Left lung (tissue), 10 donors: ENCODE data around the gene MAP3K7CL. TPM values are rescaled to one million over a fixed set of nuclear protein-coding genes. Genes with fewer than 3 reads are reported as not detected.

Experiments
- ATAC-seq: fragments of 200-7000 bp; cut with Tn5 transposase; one replicate; pipeline ENCODE4 v1.9.1; 2020; ENCODE audit warnings: moderate library complexity
- DNase-seq, 4 donors: peaks; one replicate each; pipeline ENCODE4 v3.0.0-alpha.2; 2013 to 2020
- H3K27ac ChIP-seq, 2 donors: fragments of 200-600 bp; sonication (generic) in 1 of 2; one replicate each; pipeline versions ENCODE4 v1.5.0 to v1.8.0; 2020 to 2021
- H3K27me3 ChIP-seq, 2 donors: fragments of 200-600 bp; sonication (generic) in 1 of 2; one replicate each; pipeline versions ENCODE4 v1.5.0 to v1.8.0; 2020 to 2021
- H3K36me3 ChIP-seq, 2 donors: fragments of 200-600 bp; sonication (generic) in 1 of 2; one replicate each; pipeline versions ENCODE4 v1.5.0 to v1.8.0; 2020 to 2021
- H3K4me1 ChIP-seq, 2 donors: fragments of 200-600 bp; one replicate each; pipeline ENCODE4 v1.8.0; 2021
- H3K4me3 ChIP-seq, 2 donors: fragments of 200-600 bp; sonication (generic) in 1 of 2; one replicate each; pipeline versions ENCODE4 v1.5.0 to v1.8.0; 2020 to 2021; ENCODE audit warnings: mild to moderate bottlenecking in 1 of 2
- H3K9me3 ChIP-seq, 2 donors: fragments of 200-600 bp; sonication (generic) in 1 of 2; one replicate each; pipeline versions ENCODE4 v1.5.0 to v1.8.0; 2020 to 2021
- intact Hi-C, 2 donors: fragments of 100-400 bp; cut with DNase I; formaldehyde crosslinking; loops; one replicate each; pipeline versions ENCODE4 v1.11.2 to v1.14.2; 2022
- polyA plus RNA-seq, 6 donors: library from polyadenylated mRNA; unstranded; fragments of 120-200 nt; gene quantifications; one replicate each; pipeline ENCODE4 v1.2.1, GENCODE V29; 2013; ENCODE audit not compliant: insufficient read length in 6 of 6
- total RNA-seq, 2 donors: library from RNA; stranded (reverse); fragmentation: NEBNext Ultra II Directional; extraction: Animal tissue kit (Norgen Biotek cat#: 25700); gene quantifications; one replicate each; pipeline ENCODE4 v1.2.1, GENCODE V29; 2021
- TF ChIP-seq, protein P1 (sequence below), 2 donors: fragments of 200-600 bp; sonication (generic) in 1 of 2; IDR thresholded peaks; one replicate each; pipeline versions ENCODE4 v1.5.0 to v1.8.0; 2021; ENCODE audit warnings: antibody characterized with exemption in 2 of 2
- donor health status: DM: no; HTN: yes; CAD: no.
- donor health status: DM: no; HTN: no; CAD: no.

MAP3K7CL gene
- total and polyA plus RNA-seq, 8 donors: 5.0 to 8.5 (median 6.8) TPM

DNA sequence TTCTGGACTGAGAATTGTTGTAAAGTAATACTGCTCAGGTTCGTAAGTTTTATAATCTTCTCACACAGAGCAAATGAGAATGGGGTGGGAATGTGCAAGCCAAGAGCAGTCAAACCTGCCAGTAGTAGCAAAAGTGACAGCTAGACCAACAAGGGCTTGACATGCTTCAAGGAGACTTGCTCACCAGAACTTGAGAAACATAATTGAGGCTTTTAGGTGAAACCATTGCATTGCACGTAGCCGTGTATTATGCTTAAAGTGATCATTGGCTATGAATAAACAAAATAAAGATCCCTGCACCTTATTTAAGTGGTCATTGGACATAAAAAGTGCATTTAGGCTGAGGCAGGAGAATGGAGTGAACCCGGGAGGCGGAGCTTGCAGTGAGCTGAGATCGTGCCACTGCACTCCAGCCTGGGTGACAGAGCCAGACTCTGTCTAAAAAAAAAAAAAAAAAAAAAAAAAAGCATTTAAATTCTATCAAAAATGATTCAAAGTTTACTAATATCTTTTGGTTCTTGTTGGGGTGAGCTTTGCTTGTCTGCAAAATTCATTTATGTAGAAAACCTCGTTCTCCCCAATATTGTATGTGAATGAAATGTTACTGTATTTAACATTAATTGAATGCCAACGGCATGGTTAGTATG, 45.2 kb upstream of the MAP3K7CL start:
- H3K27me3 ChIP-seq: no peaks in the 10 kb centered on the region
- intact Hi-C loops: loop anchor here in 1 of 2 donors (10.0 kb wide), 1 partner anchor 290 kb away; no protein-coding TSS in a partner anchor
- H3K36me3 ChIP-seq: no peaks in the 10 kb centered on the region
- TF ChIP-seq, protein P1, sequence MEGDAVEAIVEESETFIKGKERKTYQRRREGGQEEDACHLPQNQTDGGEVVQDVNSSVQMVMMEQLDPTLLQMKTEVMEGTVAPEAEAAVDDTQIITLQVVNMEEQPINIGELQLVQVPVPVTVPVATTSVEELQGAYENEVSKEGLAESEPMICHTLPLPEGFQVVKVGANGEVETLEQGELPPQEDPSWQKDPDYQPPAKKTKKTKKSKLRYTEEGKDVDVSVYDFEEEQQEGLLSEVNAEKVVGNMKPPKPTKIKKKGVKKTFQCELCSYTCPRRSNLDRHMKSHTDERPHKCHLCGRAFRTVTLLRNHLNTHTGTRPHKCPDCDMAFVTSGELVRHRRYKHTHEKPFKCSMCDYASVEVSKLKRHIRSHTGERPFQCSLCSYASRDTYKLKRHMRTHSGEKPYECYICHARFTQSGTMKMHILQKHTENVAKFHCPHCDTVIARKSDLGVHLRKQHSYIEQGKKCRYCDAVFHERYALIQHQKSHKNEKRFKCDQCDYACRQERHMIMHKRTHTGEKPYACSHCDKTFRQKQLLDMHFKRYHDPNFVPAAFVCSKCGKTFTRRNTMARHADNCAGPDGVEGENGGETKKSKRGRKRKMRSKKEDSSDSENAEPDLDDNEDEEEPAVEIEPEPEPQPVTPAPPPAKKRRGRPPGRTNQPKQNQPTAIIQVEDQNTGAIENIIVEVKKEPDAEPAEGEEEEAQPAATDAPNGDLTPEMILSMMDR (IDR thresholded peaks at IDR 0.05): no peak
- ATAC-seq (no peak), DNase-seq (no peak)
- no peaks in the 10 kb centered on the region for H3K9me3 ChIP-seq
- H3K4me3 ChIP-seq: no peak overlapping the region
- no peak overlapping the region for H3K27ac ChIP-seq
- H3K4me1 ChIP-seq: peaks cover 5 to 26% of the 10 kb centered on the region in 2 donors

- TF ChIP-seq, protein P1 (IDR thresholded peaks at IDR 0.05): no peak
- no peak for DNase-seq
- Histone ChIP-seq H3K4me3 (no peak overlapping the region), H3K9me3 (no peaks in the 10 kb centered on the region), H3K27ac (no peak overlapping the region), H3K4me1 (peaks cover 0 to 23% of the 10 kb centered on the region in 2 donors), H3K36me3 (no peaks in the 10 kb centered on the region), H3K27me3 (no peaks in the 10 kb centered on the region)
- no peak for ATAC-seq
- intact Hi-C loops: loop anchor here in 1 of 2 donors (5.0 kb wide), 1 partner anchor 281 kb away; no protein-coding TSS in a partner anchor
Measured at GRCh38 chr21:29091033-29091432, 39.4 kb upstream of the MAP3K7CL start.

GRCh38 chr21:29092102-29092959, 38.1 kb upstream of the MAP3K7CL start:
- Histone ChIP-seq H3K9me3 (no peaks in the 10 kb centered on the region), H3K36me3 (no peaks in the 10 kb centered on the region), H3K4me1 (peaks cover 0 to 36% of the 10 kb centered on the region in 2 donors), H3K27ac (peak overlapping the region in 1 of 2 donors; percentile 15), H3K27me3 (no peaks in the 10 kb centered on the region), H3K4me3 (no peak overlapping the region)
- ATAC-seq (no peak), DNase-seq (no peak)
- TF ChIP-seq, protein P1 (IDR thresholded peaks at IDR 0.05): no peak
- intact Hi-C loops: loop anchor here in 1 of 2 donors (5.0 kb wide), 1 partner anchor 280 kb away; no protein-coding TSS in a partner anchor

DNA sequence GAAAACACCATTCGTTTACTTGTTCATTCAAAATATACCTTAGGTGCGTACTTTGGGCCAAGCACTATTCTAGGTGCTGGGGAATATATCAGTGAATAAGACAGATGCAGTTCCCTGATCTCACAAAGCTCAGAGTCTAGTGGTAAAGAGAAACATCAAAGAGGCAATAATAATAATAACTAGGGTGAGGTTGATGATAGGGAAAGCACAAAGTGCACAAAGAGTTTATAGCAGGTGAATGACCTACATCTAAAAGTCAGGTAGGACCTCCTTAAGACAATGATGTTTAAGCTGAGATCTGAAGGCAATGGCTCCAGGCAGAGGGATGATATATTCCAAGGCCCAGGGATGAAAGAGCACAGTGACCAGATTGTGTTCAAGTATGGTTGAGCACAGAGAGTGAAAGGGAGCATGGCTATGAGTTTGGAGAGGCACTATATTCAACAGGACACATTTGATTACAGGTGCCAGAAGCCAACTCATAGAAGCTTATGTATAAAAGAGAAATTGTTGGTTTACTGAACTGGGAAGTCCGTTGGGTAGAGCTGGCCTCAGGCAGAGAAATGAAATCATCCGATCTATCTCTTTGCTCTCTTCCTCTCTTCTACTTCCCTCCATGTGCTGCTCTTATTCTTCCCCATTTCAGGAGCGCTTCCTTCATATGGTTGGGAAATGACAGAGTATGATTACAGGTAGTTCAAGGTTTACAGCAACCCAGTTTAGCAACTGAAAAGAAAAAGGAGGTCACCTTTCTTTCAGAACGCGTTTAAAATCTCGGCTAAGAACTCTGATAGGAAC, 34.0 kb upstream of the MAP3K7CL start:
- peak overlapping the region in 1 of 2 donors; percentile 63 for H3K27ac ChIP-seq
- no peaks in the 10 kb centered on the region for H3K27me3 ChIP-seq
- no peak overlapping the region for H3K4me3 ChIP-seq
- H3K4me1 ChIP-seq: peaks cover 0 to 26% of the 10 kb centered on the region in 2 donors
- H3K36me3 ChIP-seq: no peaks in the 10 kb centered on the region
- intact Hi-C loops: no loop called here
- ATAC-seq: no peak
- H3K9me3 ChIP-seq: no peaks in the 10 kb centered on the region
- TF ChIP-seq, protein P1 (IDR thresholded peaks at IDR 0.05): no peak
- no peak for DNase-seq
